Limb (tissue), 2 donors: ENCODE results near the gene CANT1.

ENCODE experiments used
- DNase-seq, 2 donors: peaks; one replicate each; pipeline ENCODE4 v3.0.0-alpha.2; 2016; ENCODE audit errors: extremely low spot score in 2 of 2

CANT1 gene

GRCh38 chr17:79009397-79010303 lies at the start of gene CANT1:
TSS of gene CANT1 (minus strand) at chr17:79009764. CDS start at chr17:78997622, 12,142 bp downstream.
- DNase-seq: peak; percentile 91

DNA sequence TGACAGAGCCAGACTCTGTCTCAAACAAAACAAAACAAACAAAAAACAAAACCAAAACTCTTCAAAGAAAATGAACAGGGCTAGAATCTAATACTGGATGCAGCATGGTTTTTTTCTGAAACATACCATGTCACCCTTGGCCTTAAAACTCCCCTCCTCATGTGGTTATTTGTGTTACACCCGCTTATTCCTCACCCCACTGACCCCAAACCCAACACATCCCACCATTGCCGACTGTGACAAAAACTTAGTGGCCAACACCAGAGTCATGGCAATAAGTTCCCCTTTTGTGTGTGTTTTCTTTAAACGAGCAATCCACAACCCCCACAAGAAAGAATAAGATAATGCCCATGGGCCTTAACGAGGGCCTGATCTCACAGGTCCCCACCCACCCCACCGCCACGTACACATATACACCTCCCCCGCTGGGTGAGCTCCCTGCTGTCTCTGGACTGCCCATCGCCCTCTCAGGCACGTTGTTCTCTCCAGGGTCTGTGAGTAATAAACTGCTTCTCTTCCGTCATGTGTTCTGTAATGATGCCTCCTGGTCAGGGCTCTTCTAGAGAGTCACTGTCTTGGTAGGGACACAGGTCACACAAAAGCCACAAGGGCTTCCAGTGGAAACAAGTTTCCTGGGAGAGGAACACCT lies 48.3 kb upstream of the CANT1 start:
- no peak for DNase-seq

- no peak for DNase-seq
These were observed 45.6 kb upstream of the CANT1 start for GRCh38 chr17:79055197-79055596.

GRCh38 chr17:79054200-79054960 lies 44.8 kb upstream of the CANT1 start:
- no peak for DNase-seq

- DNase-seq: no peak
These were observed 43.8 kb upstream of the CANT1 start for GRCh38 chr17:79053251-79053925.

GRCh38 chr17:79052131-79052530 lies 42.6 kb upstream of the CANT1 start:
- DNase-seq: no peak

GRCh38 chr17:79051306-79051705 lies 41.7 kb upstream of the CANT1 start:
- DNase-seq: no peak

DNA sequence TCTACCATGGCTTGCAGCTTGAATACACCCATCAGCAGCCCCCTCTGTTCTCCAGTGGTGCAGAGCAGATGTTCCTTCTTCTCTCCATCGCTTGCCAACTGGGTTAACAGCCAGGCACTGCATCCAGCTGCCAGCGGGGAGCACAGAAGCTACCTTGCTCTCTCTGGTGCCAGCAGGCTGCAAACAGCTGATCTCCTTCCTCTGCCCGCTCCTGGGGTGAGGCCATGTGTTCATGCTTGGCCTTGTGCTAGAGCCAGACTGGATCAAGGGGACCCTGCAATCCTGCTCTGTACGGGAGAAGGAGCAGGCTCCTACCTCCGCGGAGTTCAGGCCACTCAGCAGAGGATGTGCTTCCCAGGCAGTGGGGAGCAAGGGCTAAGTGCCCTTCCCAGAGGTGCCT lies 41.0 kb upstream of the CANT1 start:
- no peak for DNase-seq

- no peak for DNase-seq
These were observed 40.3 kb upstream of the CANT1 start for GRCh38 chr17:79049821-79050220.

GRCh38 chr17:79048826-79049755 lies 39.5 kb upstream of the CANT1 start:
- no peak for DNase-seq

GRCh38 chr17:79047923-79048825 lies 38.6 kb upstream of the CANT1 start:
- DNase-seq: no peak

DNA sequence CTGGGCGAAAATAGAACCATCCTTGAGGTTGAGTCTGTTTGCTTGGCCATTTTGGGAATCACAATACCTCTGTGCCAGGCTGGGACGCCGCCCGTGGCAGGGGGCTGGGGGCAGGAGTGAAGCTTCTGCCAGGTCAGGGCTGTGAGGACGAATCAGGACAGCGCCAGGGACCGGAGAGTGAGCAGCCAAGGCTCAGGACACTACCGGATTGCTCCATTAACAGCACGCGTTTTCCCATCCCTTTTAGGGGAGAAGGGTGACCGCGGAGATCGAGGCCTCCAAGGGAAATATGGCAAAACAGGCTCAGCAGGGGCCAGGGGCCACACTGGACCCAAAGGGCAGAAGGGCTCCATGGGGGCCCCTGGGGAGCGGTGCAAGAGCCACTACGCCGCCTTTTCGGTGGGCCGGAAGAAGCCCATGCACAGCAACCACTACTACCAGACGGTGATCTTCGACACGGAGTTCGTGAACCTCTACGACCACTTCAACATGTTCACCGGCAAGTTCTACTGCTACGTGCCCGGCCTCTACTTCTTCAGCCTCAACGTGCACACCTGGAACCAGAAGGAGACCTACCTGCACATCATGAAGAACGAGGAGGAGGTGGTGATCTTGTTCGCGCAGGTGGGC lies 37.8 kb upstream of the CANT1 start:
- no peak for DNase-seq

- peak; percentile 60 to 69 for DNase-seq
These were observed 37.3 kb upstream of the CANT1 start for GRCh38 chr17:79046916-79047280.

DNA sequence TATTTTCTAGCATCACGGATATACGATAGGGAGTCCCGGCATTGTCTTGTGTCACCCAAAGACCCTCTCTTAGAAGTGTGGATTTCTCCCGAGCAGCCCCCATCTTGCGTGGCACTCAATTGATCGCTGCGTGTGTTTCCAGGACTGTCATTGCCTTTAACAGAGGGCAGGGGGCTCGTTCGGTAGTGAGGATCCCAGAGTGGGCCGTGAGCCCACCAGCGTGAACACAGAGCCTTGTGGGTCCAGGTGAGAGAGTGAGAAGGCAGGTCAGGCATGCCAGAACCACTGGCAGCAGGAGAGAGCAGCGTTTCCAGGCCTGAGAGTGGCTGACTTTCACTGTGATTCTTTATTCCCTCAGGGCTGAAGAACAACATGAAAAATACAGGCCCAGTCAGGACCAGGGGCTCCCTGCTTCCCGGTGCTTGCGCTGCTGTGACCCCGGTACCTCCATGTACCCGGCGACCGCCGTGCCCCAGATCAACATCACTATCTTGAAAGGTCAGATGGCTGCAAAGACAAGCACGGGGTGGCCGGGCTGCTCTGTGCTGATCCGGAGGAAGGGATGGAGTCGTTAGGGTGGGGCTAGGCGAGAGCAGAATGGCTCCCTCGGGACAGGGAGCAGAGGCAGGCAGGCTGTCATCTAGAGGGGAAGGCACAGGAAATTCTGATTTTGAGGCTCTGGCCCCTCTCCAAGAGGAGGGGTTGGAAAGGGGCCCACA lies 36.8 kb upstream of the CANT1 start:
- DNase-seq: no peak

GRCh38 chr17:79045842-79046196 lies 36.3 kb upstream of the CANT1 start:
- DNase-seq: peak; percentile 70 to 89

- no peak for DNase-seq
These were observed 35.6 kb upstream of the CANT1 start for GRCh38 chr17:79045001-79045729.

- DNase-seq: no peak
These were observed 34.9 kb upstream of the CANT1 start for GRCh38 chr17:79044462-79044861.

- DNase-seq: no peak
These were observed 34.4 kb upstream of the CANT1 start for GRCh38 chr17:79043931-79044320.
